Central memory CD4-positive, alpha-beta T cell (primary cell): ENCODE data around the gene CFAP97D1.
"Not testable (repeated sequence)": the region's sequence is repeated elsewhere in the genome, so short reads cannot be mapped to it uniquely, and the experiment has no call there.

Source experiments
- DNase-seq: peaks from one replicate; pipeline ENCODE4 v3.0.0; 2022

Gene CFAP97D1

DNA sequence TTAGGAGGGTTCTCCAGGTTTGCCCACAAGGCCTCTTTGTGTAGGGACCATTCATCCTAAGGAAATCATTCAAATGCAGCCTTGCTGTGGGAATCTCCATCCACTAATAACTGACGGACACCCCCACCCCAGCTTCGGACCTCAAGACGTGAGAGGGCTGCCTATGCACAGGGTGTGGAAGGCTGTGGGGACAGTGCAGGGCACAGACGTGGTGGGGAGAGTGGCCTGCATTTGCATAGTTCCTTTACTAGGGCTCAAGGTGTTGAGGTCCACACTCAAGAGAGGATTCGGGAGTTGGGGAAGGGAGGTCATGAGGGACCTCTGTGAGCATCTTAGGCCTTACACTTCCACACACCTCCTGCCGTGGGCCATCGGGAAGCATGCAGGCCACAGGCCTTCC lies 11.3 kb upstream of the CFAP97D1 start:
- DNase-seq = no peak

DNA sequence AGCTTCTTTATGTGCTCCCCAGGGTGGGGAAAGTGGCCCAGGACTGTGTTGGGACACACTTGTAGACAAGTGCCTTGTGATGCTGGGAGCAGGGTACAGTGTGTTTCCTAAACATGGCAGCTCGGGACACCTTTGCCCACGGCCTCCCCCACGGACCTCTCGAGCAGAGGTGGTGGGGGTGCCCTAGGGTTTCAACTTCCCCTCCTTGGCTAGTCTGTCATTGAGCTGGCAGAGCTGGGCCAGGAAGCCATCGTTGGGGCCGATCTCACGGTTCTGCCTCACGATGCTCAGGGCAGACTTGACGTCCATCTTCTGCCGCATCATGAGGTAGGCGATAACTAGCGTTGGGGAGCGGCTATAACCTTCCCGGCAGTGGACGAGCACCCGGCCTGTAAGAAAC lies 10.8 kb upstream of the CFAP97D1 start:
- DNase-seq = no peak

DNA sequence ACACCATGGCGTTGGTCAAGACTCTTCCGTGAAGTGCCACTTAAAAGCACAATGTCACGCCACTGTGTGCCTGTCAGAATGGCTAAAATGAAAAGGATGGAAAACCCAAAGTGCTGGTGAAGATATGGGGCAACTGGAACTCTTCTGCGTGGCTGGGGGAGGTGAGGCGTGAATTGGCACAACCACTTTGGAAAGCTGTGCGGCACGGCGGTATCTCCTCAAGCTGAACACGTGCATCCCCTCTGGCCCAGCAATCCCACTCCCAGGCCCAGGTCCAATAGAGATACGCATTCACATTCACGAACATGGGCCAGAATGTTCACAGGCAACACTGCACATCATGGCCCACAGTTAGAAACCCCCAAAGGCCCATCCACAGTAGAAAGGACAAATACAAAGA lies 10.4 kb upstream of the CFAP97D1 start:
- no peak for DNase-seq

DNA sequence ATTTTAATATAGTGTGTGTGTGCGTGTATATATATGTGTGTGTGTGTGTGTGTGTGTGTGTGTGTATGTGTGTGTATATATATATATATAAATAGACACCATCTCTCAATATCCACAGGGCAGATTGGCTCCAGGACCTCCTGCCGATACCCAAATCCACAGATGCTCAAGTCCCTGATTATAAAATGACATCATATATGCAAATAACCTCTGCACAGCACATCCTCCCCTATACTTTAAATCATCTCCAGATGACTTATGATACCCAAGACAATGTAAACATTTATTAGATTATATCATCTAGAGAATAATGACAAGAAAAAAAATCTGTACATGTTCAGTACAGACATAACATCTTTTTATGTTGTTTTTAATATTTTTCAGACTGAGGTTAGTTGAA lies 9.3 kb upstream of the CFAP97D1 start:
- DNase-seq = no peak

DNA sequence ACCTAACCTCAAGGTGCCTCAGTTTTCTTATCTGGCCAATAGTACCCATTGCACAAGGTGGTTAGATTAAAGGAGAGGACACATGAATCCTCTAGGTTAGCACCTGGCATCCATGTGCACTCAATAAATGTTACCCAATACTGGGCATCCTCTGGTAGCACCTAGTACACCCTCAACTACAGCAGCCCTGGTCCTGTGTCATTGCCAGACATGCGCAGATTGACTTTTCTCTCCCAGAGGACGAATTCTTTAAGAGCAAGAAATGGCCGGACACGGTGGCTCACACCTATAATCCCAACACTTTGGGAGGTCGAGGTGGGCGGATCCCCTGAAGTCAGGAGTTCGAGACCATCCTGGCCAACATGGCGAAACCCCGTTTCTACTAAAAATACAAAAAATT lies 8.8 kb upstream of the CFAP97D1 start:
- no peak for DNase-seq

DNA sequence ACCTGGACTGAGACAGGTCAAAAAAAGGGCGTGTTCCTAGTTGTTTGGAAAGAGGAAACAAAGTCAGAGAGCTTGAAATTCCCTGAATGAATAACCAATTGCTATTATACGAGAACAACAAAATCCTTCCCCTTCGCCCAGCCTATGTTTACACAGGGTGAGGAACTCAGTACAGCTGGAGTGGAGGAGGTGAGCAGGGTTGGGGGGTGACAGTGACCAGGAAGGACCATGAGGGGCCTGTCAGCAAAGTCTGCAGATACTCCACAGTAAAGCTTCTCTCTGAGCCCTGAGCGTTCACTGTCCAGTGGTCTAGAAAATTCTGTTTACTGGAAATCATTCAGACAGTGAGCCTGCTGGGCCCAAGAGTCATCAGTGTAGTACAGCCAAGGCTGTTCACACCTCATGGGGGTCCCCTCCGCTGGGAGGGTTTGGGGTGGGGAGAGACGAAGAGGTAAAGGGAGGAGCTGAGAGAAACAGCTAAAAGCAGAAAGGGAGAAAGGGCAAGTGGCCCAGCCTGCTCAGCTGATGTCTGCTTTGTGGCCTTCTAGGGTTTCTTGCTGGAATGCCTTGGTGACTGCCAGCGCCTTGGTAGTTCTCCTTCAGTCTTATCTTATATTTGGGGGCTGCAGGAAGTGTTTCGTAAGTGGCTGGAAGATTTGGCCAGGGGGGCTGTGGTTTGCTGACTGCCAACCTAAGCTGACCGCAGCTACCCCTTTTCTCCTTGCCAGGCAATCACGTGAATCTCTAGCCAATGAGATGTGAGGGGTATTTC lies 7.2 kb upstream of the CFAP97D1 start:
- no peak for DNase-seq

DNA sequence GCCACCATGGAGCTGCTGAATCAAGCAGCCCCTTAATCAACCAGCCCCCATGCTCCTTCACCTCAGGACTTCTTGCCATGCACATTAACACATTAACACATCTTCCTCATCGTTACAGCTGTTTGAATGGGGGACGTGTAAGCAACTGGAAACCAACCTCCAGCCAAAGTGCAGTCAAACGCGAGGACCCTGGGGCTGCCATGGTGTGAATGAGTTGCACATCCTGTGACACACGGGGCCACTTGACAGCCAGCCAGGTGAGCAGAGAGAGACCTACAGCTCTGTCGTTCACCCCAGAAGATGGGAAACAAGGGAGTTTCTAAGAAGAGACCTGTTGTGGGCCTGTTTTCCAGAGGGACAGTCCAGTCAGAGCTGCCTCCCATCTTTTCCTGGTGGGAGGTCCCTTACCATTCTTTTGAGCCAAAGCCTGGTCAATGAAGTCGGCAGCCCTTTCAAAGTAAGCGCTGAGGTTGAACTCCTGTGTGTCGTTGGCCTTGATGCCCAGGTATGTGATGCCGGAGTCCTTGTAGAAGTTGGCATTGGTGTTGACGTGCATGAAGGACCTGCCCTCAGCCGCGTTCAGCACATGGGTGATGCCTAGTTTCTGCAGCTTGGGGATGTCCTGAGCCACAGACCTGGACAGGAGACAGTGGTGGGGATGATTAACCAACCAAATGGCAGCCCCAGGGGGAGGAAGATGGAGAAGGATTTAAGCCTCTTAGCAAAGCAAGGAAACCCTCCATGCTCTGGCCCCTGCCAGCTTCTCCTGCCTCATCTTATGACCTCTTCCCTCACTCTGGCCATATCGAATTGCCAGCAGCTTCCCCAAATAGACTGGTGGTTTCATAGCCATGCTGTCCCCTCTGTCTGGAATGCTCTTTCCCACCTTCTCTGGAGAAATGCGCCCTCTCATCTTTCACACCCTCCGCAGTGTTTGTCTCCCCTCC lies 5.7 kb upstream of the CFAP97D1 start:
- no peak for DNase-seq

DNA sequence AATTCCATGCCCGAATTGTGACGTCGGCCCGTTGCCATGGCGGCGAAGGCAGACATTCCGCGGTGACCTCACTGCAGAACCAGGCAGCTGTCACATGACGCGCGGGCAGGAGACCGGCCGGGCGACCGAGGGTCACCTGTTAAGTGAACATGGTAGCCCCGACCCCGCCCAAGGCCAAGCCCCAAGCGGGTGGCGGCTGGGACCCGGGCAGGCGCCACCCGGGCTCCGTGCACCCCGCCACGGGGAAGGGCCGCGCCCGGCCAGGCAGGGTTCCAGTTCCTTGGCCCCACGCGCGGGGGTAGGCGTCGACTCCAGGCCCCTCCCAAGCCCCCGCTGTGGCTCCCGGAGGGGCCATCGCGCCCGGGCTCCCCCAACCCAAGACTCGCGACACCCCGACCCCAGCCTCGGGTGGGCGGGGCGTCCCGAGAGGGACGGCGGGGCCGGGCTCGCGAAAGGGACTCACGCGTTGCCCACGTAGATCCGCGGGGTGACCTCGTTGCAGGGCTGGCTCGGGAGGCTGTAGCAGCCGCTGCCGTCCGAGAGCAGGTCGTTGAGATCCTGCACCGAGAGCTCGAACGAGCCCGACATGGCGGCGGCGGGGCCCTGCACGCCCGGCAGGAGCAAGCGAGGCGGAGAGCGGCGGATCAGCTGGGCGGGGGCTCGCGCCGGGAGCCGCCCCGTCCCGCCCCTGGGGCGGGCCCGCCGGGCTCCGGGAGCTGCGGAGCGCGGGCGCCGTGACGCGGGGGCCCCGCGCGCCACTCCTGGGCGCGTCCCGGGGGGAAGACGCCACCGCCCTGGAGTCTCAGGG lies 1.7 kb upstream of the CFAP97D1 start, which contains the start of gene DUSP3:
DUSP3 (minus strand) TSS at position 641 of the 808 bp plus-strand sequence; CDS start at position 588, 53 bp downstream.
- DNase-seq = peak; percentile 71

DNA sequence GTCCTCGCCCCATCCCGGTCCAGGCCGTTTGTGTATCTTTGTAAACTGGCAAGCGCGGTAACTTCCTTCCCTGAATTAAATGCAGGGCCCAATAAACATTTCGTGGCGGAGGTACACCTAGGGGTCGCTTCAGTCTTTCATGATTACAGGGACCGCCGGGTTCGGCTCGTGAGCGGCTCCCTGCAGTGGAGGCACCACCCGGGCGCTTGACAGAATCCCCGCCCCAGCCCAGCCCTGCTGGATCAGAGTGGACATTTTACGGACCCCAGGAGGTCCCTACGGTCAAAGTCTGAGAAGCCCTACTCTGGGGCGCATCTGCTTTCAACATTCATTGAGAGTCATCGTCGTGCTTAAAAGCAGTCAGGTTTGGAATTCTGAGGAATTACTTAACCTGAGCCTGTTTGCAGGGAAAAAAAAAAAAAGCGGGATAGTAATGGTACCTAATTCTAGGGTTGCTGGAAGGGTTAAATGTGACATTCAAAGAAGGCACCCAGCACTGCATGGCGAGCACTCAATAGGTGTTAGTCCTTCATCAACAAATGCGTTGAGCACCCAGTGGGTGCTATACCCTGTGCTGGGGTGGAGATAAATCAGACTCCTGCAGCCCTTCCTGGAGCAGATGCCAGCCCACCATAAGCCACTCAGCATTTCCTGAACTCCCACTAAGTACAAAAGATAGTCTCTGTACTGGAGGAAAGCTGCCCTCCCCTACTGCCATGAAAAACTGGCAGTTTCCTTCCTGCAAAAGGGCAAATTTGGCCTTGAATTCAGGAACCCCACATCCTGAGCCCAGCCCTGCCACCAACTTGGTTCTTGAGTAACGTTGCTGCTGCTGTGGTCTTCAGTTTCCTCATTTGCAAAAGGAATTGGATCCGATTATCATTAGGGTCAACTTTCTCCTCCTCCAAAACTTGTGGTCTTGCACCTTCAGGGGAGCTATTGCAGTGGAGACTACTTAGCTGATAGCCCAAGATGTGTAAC lies 800 bp upstream of the CFAP97D1 start:
- no peak for DNase-seq

DNA sequence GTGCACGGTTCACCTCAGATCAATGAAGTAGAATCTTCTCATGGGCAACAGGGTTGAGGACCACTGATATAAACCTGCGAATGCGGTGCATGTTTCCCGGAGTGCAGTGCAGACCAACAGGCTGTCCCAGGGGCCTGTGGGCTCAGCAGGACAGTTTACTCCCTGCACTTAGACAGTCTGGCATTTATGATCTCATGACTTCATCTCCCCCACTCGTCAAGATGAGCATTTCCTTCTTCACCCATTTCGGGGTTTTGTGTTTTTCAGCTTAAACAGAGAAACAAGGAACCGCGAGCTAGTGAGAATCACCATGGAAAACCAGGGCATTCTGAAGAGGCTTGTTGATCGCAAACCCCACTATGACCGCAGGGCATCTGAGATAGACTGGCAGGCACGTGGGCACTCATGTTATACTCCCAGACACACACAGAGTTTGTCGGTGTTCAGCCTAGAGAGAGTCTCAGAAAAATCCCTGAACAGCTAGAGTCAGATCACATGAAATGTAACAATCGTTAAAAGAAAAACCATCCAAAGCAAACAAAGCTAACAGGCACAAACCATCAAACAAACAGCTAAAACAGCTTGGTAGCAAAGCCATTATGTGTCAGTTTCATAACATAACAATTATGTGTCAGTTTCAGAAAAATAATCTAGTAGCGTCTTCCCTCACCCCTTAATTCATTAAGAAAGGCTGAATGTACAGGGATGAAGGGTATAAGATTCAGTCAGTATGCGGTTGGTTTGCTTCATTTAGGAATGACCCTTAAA lies 2.9 kb downstream of the CFAP97D1 start:
- DNase-seq = no peak

DNA sequence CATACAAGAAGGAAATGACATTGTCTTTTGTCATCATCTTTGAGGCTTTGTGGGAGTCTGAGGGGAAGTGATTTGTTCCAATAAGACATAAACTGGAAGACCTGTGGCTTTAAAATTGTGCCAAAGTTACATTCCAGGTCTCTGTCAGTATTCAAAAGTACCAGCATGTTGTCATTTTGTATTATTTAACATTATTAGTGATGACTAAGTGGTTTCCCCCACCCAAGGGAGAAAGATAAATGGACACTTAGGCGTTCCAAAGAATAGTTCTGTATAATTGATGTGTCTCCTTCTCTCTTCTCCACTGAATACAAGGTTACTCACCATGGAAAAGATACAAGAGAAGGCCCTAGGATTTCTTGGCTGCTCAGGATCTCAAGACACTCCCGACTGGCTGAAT lies 3.8 kb downstream of the CFAP97D1 start:
- no peak for DNase-seq

DNA sequence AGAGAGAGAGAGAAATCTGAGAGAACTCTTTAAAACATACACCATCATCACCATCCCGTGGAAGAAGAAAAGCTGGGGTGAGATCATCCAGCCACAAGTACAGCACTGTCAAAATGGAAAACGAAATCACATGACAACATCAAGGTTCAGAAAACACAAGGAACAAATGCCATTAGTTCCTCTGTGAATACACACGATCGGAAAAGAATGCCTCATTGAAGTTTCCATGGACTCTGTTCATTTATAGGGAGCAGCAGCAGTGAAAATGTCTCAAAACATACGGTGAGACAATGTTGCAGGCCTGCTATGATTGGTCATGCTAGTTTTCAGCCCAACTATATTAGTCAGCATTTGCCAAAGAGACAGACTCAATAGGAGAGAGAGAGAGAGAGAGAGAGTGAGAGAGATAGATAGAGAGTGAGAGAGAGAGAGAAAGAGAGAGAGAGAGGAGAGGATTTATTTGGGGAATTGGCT lies 4.4 kb downstream of the CFAP97D1 start:
- DNase-seq = no peak

DNA sequence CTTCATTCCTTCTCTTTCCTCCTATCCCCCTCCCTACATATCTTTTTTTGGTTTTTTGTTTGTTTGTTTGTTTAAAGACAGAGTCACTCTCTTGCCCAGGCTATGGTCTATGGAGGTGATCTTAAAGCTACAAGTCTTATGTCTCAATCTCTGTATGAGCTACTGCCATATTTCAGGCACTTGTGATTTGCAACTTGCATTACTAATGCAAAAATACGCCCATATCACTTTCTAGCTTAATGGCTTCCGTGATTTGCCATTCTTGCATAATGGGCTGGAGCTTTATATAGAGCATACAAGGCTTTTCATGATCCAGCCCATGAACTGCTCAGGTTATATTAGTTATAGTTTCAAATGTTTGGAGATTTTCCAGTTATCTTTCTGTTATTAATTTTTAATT lies 7.5 kb downstream of the CFAP97D1 start:
- no peak for DNase-seq

DNA sequence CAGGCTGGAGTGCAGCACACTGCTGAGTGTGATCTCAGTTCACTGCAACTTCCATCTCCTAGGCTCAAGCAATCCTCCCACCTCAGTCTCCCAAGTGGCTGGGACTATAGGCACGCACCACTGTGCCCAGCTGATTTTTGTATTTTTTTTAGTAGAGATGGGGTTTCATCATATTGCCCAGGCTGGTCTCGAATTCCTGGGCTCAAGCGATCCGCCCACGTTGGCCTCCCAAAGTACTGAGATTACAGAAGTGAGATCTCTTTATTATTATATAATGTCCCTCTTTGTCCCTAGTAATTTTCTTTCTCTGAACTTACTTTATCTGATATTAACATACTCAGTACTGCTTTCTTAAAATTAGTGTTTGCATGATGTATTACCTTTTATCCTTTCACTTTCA lies 8.3 kb downstream of the CFAP97D1 start:
- DNase-seq = no peak

DNA sequence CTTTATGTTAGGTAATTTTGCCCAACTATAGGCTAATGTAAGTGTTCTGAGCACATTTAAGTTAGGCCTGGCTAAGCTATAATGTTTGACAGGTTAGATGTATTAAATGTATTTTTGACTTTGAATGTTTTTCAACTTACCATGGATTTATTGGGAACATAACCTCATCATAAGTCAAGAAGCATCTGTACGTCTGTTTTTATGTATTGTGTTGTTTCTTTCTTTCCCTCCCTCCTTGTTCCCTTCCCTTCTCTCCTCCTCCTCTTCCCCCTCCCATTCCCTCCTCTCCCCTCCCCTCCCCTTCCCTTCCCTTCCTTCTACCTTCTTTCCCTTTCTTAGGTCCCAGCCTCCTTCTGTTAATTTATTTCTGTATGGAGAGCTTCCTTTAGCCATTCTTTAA lies 9.2 kb downstream of the CFAP97D1 start:
- DNase-seq = no peak

DNA sequence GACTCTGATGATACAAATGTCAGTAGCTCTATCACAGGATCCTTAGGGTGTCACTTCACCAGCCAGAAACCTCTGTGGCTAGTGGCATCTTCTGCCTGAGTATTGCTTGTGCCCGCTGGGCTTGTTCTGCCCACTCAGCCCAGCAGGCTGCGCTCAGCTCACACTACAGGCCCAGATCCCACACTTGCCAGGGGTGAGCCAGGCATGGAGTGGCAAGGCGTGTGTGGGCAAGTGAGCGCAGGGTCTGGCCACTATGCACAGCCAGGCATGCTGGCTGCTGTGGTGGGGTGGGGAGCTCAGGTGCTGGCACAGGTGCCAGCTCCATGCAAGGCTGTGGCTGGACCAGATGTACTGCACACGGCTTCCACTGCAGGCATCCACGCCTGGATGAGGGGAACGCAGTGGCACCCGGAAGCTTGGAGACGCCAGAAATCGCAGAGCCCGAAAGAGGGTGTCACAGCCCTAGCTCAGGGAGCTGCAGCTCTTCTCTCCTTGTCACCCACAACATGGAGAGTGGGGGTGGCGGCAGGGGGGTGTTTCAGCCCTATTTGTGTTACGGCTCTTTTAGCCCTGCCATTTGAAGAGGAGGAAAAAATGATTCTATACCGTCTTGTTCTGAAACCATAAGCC lies 10.2 kb downstream of the CFAP97D1 start:
- DNase-seq = no peak

DNA sequence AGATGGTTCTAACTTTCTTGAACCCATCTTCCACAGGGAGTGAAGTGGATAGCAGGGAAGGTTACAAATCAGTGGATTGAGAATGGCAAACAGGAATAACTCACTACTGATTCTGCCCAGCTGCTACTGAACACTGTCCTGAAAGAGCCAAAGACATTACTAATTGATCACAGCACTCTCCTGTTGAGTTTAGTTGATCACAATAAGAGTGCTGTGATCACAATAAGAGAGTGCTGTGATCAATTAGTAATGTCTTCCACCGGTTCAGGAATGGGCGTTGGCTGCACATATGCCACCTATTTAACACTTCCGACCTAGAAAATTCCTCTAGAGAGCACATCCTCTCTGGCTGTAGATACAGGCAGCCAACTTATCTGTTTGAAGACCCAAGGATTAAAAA lies 11.4 kb downstream of the CFAP97D1 start:
- DNase-seq = peak; percentile 13

DNA sequence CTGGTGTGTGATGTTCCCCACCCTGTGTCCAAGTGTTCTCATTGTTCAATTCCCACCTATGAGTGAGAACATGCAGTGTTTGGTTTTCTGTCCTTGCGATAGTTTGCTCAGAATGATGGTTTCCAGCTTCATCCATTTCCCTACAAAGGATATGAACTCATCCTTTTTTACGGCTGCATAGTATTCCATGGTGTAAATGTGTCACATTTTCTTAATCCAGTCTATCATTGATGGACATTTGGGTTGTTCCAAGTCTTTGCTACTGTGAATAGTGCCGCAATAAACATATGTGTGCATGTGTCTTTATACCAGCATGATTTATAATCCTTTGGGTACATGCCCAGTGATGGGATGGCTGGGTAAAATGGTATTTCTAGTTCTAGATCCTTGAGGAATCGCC lies 12.4 kb downstream of the CFAP97D1 start:
- DNase-seq = not testable (repeated sequence)

DNA sequence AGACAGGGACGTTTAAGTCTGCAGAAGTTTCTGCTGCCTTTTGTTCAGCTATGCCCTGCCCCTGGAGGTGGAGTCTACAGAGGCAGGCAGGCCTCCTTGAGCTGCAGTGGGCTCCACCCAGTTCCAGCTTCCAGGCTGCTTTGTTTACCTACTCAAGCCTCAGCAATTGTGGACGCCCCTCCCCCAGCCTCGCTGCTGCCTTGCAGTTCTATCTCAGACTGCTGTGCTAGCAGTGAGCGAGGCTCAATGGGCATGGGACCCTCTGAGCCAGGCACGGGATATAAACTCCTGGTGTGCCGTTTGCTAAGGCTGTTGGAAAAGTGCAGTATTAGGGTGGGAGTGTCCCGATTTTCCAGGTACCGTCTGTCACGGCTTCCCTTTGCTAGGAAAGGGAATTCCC lies 17.8 kb downstream of the CFAP97D1 start:
- DNase-seq = not testable (repeated sequence)

DNA sequence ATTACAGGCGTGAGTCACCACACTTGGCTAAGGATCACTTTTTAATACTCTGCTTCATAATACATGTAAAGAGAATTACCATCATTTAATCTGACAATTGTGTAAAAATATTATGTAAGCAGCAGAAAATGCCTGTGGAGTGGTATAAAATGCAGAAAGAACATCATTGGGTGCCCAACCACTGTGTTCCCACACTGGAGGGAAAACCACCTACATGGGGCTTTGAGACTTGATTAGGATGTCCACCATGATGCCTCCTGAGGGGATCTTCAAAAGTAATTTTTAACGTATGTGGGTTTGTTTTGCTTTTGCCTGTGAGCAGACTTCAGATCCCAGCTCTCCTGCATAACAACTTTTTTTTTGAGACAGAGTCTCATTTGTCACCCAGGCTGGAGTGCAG lies 18.8 kb downstream of the CFAP97D1 start:
- DNase-seq = no peak
